ENCODE measurements around the gene ERMP1.

- no peak for TF ChIP-seq POLR2A (IDR thresholded peaks at IDR 0.05; ENCODE audit: low read depth, low read length)
- TF ChIP-seq POLR2AphosphoS5 (IDR thresholded peaks at IDR 0.05; ENCODE audit: low read depth, low read length), result no peak
These were observed 9.1 kb upstream of the ERMP1 start for GRCh38 chr9:5841771-5842573.

Data from GM12892 (cell line).